HFF-Myc (cell line): ENCODE data around the gene CTRB1.
"Not testable (repeated sequence)": the region's sequence is repeated elsewhere in the genome, so short reads cannot be mapped to it uniquely, and the experiment has no call there.

Experiments
- DNase-seq: peaks from one replicate; pipeline ENCODE4 v3.0.0-alpha.2; 2011; ENCODE audit warnings: low read depth; ENCODE audit errors: extremely low read depth
- H3K4me3 ChIP-seq: replicated peaks from 2 replicates; pipeline ENCODE4 v1.5.1; 2011; ENCODE audit warnings: low read depth, mild to moderate bottlenecking, control low read depth, low read length
- TF ChIP-seq, protein P1 (sequence below): IDR thresholded peaks from 2 replicates; pipeline ENCODE4 v1.5.1; 2012; ENCODE audit warnings: mild to moderate bottlenecking, low read depth, low read length, control low read depth; ENCODE audit errors: missing control alignments

CTRB1 gene

DNA sequence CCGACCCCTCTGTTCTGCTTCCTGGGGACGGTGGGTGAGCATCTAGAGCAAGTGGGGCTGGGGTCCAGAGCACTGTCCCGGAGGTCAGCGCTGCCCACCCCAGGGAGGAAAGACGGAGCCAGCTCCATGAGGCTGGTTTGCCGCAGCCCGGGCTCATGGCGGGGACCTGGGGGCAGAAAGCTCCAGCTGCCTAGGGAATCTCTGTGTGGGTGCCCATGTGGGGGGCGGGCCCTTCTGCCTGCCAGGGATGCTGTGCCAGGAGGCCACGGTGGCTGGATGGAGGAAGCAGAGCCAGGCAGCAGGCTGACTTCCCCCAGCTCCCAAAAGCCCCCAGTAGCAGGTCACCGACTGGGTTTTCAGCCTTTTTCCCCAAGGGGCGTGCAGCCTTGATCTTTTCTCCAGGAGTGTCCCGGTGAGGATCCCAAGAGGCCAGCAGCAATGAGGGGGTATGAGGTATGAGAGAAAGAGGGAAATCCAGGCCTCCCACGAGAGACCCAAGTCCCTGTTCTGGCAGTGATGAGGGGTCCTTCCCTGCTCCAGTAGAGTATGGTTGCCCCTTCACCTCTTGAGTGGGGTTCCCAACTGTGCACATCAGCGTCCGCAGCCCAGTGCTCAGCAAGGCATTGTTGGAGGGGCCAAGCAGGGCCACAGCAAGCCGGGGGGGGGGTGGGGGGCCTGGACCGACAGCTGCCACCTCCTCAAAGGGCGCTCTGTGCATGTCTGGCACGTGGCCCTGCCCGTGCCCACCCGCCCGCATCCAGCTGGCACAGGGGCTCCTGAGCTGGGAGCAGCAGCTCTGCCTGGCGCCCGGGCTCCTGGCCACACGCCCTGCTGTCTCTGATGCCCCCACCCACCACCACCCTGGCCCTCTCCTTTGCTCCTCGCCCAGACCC lies 48.2 kb downstream of the CTRB1 start:
- TF ChIP-seq, protein P1, sequence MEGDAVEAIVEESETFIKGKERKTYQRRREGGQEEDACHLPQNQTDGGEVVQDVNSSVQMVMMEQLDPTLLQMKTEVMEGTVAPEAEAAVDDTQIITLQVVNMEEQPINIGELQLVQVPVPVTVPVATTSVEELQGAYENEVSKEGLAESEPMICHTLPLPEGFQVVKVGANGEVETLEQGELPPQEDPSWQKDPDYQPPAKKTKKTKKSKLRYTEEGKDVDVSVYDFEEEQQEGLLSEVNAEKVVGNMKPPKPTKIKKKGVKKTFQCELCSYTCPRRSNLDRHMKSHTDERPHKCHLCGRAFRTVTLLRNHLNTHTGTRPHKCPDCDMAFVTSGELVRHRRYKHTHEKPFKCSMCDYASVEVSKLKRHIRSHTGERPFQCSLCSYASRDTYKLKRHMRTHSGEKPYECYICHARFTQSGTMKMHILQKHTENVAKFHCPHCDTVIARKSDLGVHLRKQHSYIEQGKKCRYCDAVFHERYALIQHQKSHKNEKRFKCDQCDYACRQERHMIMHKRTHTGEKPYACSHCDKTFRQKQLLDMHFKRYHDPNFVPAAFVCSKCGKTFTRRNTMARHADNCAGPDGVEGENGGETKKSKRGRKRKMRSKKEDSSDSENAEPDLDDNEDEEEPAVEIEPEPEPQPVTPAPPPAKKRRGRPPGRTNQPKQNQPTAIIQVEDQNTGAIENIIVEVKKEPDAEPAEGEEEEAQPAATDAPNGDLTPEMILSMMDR, result no peak
- H3K4me3 ChIP-seq, result peak overlapping the region; percentile 92
- DNase-seq, result no peak

GRCh38 chr16:75267631-75268264 lies 49.0 kb downstream of the CTRB1 start:
- no peak overlapping the region for H3K4me3 ChIP-seq
- DNase-seq, result no peak
- TF ChIP-seq, protein P1, result no peak

DNA sequence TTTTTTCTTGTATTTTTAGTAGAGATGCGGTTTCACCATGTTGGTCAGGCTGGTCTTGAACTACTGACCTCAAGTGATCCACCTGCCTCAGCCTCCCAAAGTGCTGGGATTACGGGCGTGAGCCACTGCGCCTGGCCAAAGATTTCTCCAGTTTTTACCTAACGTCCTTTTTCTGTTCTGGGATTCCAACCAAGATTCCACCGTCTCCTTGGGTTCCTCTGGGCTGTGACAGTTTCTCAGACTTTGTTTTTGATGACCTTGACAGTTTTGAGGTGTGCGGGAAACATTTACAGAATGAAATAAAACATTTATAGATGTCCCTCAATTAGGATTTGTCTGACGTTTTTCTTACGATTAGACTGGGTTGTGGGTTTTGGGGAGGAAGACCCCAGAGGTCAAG lies 50.6 kb downstream of the CTRB1 start:
- not testable (repeated sequence) for H3K4me3 ChIP-seq, DNase-seq

DNA sequence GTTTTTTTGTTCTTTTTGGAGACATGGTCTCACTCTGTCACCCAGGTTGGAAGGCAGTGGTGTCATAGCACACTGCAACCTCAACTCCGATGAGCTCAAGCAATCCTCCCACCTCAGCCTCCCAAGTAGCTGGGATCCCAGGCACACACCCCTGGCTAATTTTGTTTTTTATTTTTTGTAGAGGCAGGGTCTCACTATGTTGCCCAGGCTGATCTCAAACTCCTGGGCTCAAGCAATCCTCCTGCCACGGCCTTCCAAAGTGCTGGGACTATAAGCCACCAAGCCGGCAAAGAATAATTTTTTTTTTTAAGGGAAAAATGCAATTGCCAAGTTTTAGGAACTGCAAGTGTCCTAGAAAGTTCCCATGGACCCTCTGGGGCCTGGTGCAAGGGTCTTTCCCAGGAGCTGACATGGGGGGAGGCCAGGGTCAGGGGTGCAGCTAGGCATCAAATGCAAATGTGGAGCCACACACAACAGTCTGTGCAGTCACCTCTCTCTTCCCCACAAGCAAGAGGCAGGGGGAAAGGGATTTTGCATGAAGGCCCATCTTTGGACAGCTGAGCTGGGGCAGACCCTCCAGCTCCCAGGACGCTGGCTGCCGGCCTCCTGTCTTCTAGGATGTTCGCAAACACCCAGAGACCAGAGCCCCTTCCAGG lies 52.8 kb downstream of the CTRB1 start:
- no peak overlapping the region for H3K4me3 ChIP-seq
- TF ChIP-seq, protein P1, result no peak
- DNase-seq, result no peak

DNA sequence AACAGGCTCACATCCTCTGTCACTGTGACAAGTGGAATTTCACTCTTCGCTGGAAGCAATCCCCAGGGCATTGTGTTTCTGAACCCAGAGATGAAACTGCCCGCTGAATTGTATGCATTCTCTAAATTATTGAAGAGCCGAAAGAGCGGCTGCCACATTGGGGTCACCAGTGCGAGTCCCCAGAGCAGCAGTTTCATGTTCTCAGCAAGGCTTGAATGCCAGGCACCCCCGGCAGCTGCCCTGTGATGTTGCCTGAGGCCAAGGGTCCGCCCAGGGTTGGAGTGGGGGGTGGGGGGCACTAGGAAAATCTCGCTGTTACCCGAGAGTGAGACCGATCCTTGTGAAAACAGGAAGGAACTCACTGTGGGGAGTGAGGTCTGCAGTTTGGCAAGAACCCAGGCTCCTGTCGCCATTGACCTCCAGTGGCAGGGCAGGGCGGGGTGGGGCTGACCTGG lies 53.3 kb downstream of the CTRB1 start:
- no peak for DNase-seq
- H3K4me3 ChIP-seq, result no peak overlapping the region
- TF ChIP-seq, protein P1, result no peak

DNA sequence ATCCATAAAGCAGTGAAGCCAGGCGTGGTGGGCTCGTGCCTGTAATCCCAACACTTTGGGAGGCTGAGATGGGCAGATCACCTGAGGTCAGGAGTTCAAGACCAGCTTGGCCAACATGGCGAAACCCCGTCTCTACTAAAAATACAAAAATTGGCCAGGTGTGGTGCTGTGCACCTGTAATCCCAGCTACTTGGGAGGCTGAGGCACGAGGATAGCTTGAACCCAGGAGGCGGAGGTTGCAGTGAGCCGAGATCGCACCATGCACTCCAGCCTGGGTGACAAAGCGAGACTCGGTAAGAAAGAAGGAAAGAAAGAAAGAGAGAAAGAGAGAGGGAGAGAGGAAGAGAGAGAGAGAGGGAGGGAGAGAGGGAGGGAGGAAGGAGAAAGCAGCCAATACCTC lies 53.8 kb downstream of the CTRB1 start:
- DNase-seq, H3K4me3 ChIP-seq: not testable (repeated sequence)

- TF ChIP-seq, protein P1, result no peak
- no peak overlapping the region for H3K4me3 ChIP-seq
- no peak for DNase-seq
These were observed 54.5 kb downstream of the CTRB1 start for GRCh38 chr16:75273054-75273925.
